Right renal cortex interstitium (tissue), 3 donors: ENCODE results near the gene INPP5A. TPM values are rescaled to one million over a fixed set of nuclear protein-coding genes. Genes with fewer than 3 reads are reported as not detected.

Experiments
- DNase-seq, 3 donors: peaks; one replicate each; pipeline ENCODE4 v3.0.0-alpha.2; 2013; ENCODE audit warnings: low read depth in 3 of 3, low spot score in 2 of 3
- polyA plus RNA-seq, 3 donors: library from polyadenylated mRNA; unstranded; fragments of 120-200 nt; gene quantifications; one replicate each; pipeline ENCODE4 v1.2.1, GENCODE V29; 2013; ENCODE audit not compliant: insufficient read length in 3 of 3

Gene INPP5A
- polyA plus RNA-seq, 3 donors = 35.1 to 36.4 (median 35.4) TPM

- DNase-seq = no peak
These were observed 3.1 kb upstream of the INPP5A start for GRCh38 chr10:132534391-132535064.

GRCh38 chr10:132535065-132535651, 2.4 kb upstream of the INPP5A start:
- DNase-seq = no peak

- DNase-seq = no peak
These were observed 1.2 kb upstream of the INPP5A start for GRCh38 chr10:132536241-132536876.

GRCh38 chr10:132536877-132537683, 507 bp upstream of the INPP5A start:
- peak; percentile 97 to 100 (median 97) for DNase-seq

- DNase-seq = no peak
These were observed 623 bp downstream of the INPP5A start for GRCh38 chr10:132538031-132538789.

GRCh38 chr10:132538790-132539421, 1.3 kb downstream of the INPP5A start:
- DNase-seq = no peak

GRCh38 chr10:132539431-132539839, 1.8 kb downstream of the INPP5A start:
- no peak for DNase-seq

GRCh38 chr10:132539894-132540293, 2.3 kb downstream of the INPP5A start:
- DNase-seq = no peak

- DNase-seq = no peak
These were observed 2.9 kb downstream of the INPP5A start for GRCh38 chr10:132540456-132540855.

- DNase-seq = no peak
These were observed 3.5 kb downstream of the INPP5A start for GRCh38 chr10:132541129-132541528.

GRCh38 chr10:132541601-132542011, 4.0 kb downstream of the INPP5A start:
- DNase-seq = no peak

- DNase-seq = no peak
These were observed 4.6 kb downstream of the INPP5A start for GRCh38 chr10:132542086-132542775.

GRCh38 chr10:132542819-132543218, 5.2 kb downstream of the INPP5A start:
- no peak for DNase-seq

GRCh38 chr10:132543916-132544743, 6.5 kb downstream of the INPP5A start:
- DNase-seq = no peak

- DNase-seq = no peak
These were observed 7.4 kb downstream of the INPP5A start for GRCh38 chr10:132544744-132545658.

GRCh38 chr10:132545659-132546367, 8.2 kb downstream of the INPP5A start:
- no peak for DNase-seq
